ENCODE measurements around the gene BAK1. TPM values are rescaled to one million over a fixed set of nuclear protein-coding genes. Genes with fewer than 3 reads are reported as not detected.

The BAK1 gene
- total RNA-seq, 1 donor from 2014 or later: 18.6 TPM

GRCh38 chr6:33607784-33608161, 27.7 kb upstream of the BAK1 start:
- DNase-seq (ENCODE audit: low read depth): no peak
- H3K4me3 ChIP-seq (ENCODE audit: low read depth, low read length): no peak overlapping the region
- peak; percentile 66 for TF ChIP-seq CTCF (conservative IDR thresholded peaks at IDR 0.05; ENCODE audit: low read depth, low read length)

GRCh38 chr6:33607126-33607783, 27.2 kb upstream of the BAK1 start:
- no peak overlapping the region for H3K4me3 ChIP-seq (ENCODE audit: low read depth, low read length)
- no peak for DNase-seq (ENCODE audit: low read depth)
- no peak for TF ChIP-seq CTCF (conservative IDR thresholded peaks at IDR 0.05; ENCODE audit: low read depth, low read length)

GRCh38 chr6:33606642-33607041, 26.6 kb upstream of the BAK1 start:
- TF ChIP-seq CTCF (conservative IDR thresholded peaks at IDR 0.05; ENCODE audit: low read depth, low read length): no peak
- H3K4me3 ChIP-seq (ENCODE audit: low read depth, low read length): no peak overlapping the region
- DNase-seq (ENCODE audit: low read depth): no peak

- no peak overlapping the region for H3K4me3 ChIP-seq (ENCODE audit: low read depth, low read length)
- no peak for DNase-seq (ENCODE audit: low read depth)
- no peak for TF ChIP-seq CTCF (conservative IDR thresholded peaks at IDR 0.05; ENCODE audit: low read depth, low read length)
Measured at GRCh38 chr6:33604941-33605854, 25.1 kb upstream of the BAK1 start.

- DNase-seq (ENCODE audit: low read depth): no peak
- no peak overlapping the region for H3K4me3 ChIP-seq (ENCODE audit: low read depth, low read length)
- TF ChIP-seq CTCF (conservative IDR thresholded peaks at IDR 0.05; ENCODE audit: low read depth, low read length): no peak
Measured at GRCh38 chr6:33602180-33602579, 22.1 kb upstream of the BAK1 start.

- no peak for DNase-seq (ENCODE audit: low read depth)
- TF ChIP-seq CTCF (conservative IDR thresholded peaks at IDR 0.05; ENCODE audit: low read depth, low read length): no peak
- H3K4me3 ChIP-seq (ENCODE audit: low read depth, low read length): no peak overlapping the region
Measured at GRCh38 chr6:33600761-33601160, 20.7 kb upstream of the BAK1 start.

Measured in epithelial cell of proximal tubule (primary cell).